DND-41 (cell line): Measurements from ENCODE around the gene TMEM38B.

Source experiments
- ATAC-seq: fragments of 200-7000 bp; cut with Tn5 transposase; 3 replicates; pipeline ENCODE4 v1.9.1; 2021; ENCODE audit warnings: low read depth; ENCODE audit not compliant: insufficient read depth
- DNase-seq: peaks from one replicate; pipeline ENCODE4 v3.0.0-alpha.2; 2020
- H2AFZ ChIP-seq: 2 replicates; pipeline ENCODE4 v1.6.0; 2012; ENCODE audit warnings: low read depth, low read length
- H3K27ac ChIP-seq: 2 replicates; pipeline ENCODE4 v1.5.1; 2012; ENCODE audit warnings: low read length, inconsistent platforms
- H3K27me3 ChIP-seq: fragments of 200-600 bp; sonication (generic); 2 replicates; pipeline ENCODE4 v1.6.0; 2012; ENCODE audit warnings: low read length, mild to moderate bottlenecking, inconsistent platforms; ENCODE audit not compliant: insufficient read depth, poor library complexity
- H3K36me3 ChIP-seq: 2 replicates; pipeline ENCODE4 v1.5.1; 2012; ENCODE audit warnings: low read length, inconsistent platforms; ENCODE audit not compliant: insufficient read depth
- H3K4me1 ChIP-seq: 2 replicates; pipeline ENCODE4 v1.5.1; 2012; ENCODE audit warnings: mild to moderate bottlenecking, low read length; ENCODE audit not compliant: insufficient read depth
- H3K4me2 ChIP-seq: 2 replicates; pipeline ENCODE4 v1.6.0; 2012; ENCODE audit warnings: mild to moderate bottlenecking, moderate library complexity, low read length, inconsistent platforms; ENCODE audit not compliant: insufficient read depth
- H3K4me3 ChIP-seq, 2 experiments: fragments of 200-600 bp in 1 of 2; shearing (Covaris generic) in 1 of 2; 2 replicates each; pipeline ENCODE4 v1.5.1; 2012 to 2016; ENCODE audit warnings: inconsistent platforms in 2 of 2, low read length in 2 of 2, mild to moderate bottlenecking in 2 of 2, low read depth in 1 of 2, moderate library complexity in 1 of 2
- H3K79me2 ChIP-seq: 2 replicates; pipeline ENCODE4 v1.6.0; 2012; ENCODE audit warnings: low read length, inconsistent platforms; ENCODE audit not compliant: insufficient read depth
- H3K9ac ChIP-seq: 2 replicates; pipeline ENCODE4 v1.6.0; 2012; ENCODE audit warnings: low read depth, mild to moderate bottlenecking, inconsistent platforms, low read length, moderate library complexity
- H3K9me3 ChIP-seq: 2 replicates; pipeline ENCODE4 v1.5.1; 2012; ENCODE audit warnings: low read length, moderate library complexity, mild to moderate bottlenecking, inconsistent platforms; ENCODE audit not compliant: insufficient read depth, severe bottlenecking
- H4K20me1 ChIP-seq: 2 replicates; pipeline ENCODE4 v1.6.0; 2012; ENCODE audit warnings: low read length; ENCODE audit not compliant: insufficient read depth
- EZH2 ChIP-seq: IDR thresholded peaks from 3 replicates; pipeline ENCODE4 v1.6.1; 2012; ENCODE audit warnings: borderline replicate concordance, low read depth, mild to moderate bottlenecking, moderate library complexity, low read length, inconsistent platforms; ENCODE audit not compliant: severe bottlenecking
- TF ChIP-seq, protein P1 (sequence below): IDR thresholded peaks from 2 replicates; pipeline ENCODE4 v1.5.1; 2012; ENCODE audit warnings: borderline replicate concordance, low read length, moderate library complexity, mild to moderate bottlenecking; ENCODE audit not compliant: poor library complexity, severe bottlenecking; ENCODE audit errors: extremely low read depth

The TMEM38B gene

DNA sequence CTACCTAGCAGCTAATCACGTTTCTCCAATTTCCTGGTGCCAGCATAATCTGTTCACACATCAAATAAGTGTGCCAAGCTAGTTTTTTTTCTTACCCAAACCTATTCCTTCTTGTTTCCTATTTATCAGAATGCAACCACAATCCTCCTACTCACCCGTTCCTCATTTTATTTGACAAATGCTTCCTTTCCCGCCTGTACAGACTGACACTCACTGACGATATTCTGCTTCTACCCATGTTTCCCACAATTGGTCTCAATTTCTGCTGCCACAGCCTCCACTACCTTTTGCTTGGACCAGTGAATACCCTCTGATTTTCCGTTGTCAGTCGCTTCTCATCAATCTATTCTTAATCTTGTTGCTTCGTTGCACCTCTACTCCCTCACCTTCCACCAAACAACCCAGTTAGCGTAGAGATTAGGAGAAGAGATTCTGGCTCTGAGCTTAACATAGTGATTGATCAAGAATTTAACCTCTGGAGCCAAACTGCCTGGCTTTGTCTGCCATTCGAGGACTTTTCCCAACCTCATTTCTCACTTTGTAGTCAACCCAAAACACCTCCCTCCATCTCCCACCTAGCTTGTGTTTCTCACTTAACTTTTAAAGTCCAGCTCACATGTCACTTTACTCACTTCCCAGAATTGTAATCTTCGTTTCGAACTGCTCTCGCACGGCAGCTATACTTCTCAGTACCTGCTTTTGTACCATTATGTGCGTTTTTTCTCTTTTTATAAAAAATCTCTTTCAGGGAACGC lies 729 bp upstream of the TMEM38B start:
- H3K27me3 ChIP-seq, result peaks cover 14% of the 10 kb centered on the region
- peaks cover 28% of the 10 kb centered on the region for H3K4me1 ChIP-seq
- H3K9me3 ChIP-seq, result no peaks in the 10 kb centered on the region
- peak overlapping the region; percentile 52 to 90; a peak in 3 of 4 replicates for H3K4me3 ChIP-seq
- ATAC-seq (peak; percentile 4; the same call in 1 of the 3 replicates), DNase-seq (no peak)
- H3K4me2 ChIP-seq, result peak overlapping the region; percentile 97
- TF ChIP-seq, protein P1, sequence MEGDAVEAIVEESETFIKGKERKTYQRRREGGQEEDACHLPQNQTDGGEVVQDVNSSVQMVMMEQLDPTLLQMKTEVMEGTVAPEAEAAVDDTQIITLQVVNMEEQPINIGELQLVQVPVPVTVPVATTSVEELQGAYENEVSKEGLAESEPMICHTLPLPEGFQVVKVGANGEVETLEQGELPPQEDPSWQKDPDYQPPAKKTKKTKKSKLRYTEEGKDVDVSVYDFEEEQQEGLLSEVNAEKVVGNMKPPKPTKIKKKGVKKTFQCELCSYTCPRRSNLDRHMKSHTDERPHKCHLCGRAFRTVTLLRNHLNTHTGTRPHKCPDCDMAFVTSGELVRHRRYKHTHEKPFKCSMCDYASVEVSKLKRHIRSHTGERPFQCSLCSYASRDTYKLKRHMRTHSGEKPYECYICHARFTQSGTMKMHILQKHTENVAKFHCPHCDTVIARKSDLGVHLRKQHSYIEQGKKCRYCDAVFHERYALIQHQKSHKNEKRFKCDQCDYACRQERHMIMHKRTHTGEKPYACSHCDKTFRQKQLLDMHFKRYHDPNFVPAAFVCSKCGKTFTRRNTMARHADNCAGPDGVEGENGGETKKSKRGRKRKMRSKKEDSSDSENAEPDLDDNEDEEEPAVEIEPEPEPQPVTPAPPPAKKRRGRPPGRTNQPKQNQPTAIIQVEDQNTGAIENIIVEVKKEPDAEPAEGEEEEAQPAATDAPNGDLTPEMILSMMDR, result no peak
- TF ChIP-seq EZH2, result no peak
- peaks cover 10% of the 10 kb centered on the region; the same call in 1 of the 2 replicates for H3K79me2 ChIP-seq
- H3K9ac ChIP-seq, result peak overlapping the region; percentile 67
- H3K36me3 ChIP-seq, result no peaks in the 10 kb centered on the region
- peak overlapping the region; percentile 89 for H2AFZ ChIP-seq
- no peaks in the 10 kb centered on the region; the same call in 1 of the 2 replicates for H4K20me1 ChIP-seq
- H3K27ac ChIP-seq, result no peak overlapping the region

- peak; percentile 41 for DNase-seq
- Histone ChIP-seq H3K4me2 (peak overlapping the region; percentile 97), H3K79me2 (peaks cover 10% of the 10 kb centered on the region; the same call in 1 of the 2 replicates), H3K27me3 (peaks cover 14% of the 10 kb centered on the region), H3K9ac (peak overlapping the region; percentile 67), H3K36me3 (no peaks in the 10 kb centered on the region), H4K20me1 (no peaks in the 10 kb centered on the region; the same call in 1 of the 2 replicates), H3K9me3 (no peaks in the 10 kb centered on the region), H3K4me3 (peak overlapping the region; percentile 52 to 90; a peak in 3 of 4 replicates), H3K27ac (peak overlapping the region; percentile 44; the same call in 1 of the 2 replicates), H3K4me1 (peaks cover 28% of the 10 kb centered on the region), H2AFZ (peak overlapping the region; percentile 89)
- ATAC-seq, result peak; percentile 65
- no peak for TF ChIP-seq EZH2
- TF ChIP-seq, protein P1, result no peak
Measured at GRCh38 chr9:105694848-105695581, 674 bp downstream of the TMEM38B start.

- Histone ChIP-seq H2AFZ (no peak overlapping the region), H4K20me1 (no peaks in the 10 kb centered on the region; the same call in 1 of the 2 replicates), H3K27me3 (peaks cover 14% of the 10 kb centered on the region), H3K4me1 (peaks cover 28% of the 10 kb centered on the region), H3K36me3 (no peaks in the 10 kb centered on the region), H3K9me3 (no peaks in the 10 kb centered on the region), H3K4me2 (peak overlapping the region; percentile 97; the same call in 1 of the 2 replicates), H3K27ac (no peak overlapping the region), H3K9ac (no peak overlapping the region), H3K4me3 (no peak overlapping the region), H3K79me2 (peaks cover 11% of the 10 kb centered on the region; the same call in 1 of the 2 replicates)
- ATAC-seq (no peak), DNase-seq (no peak)
- TF ChIP-seq, protein P1, result no peak
- no peak for TF ChIP-seq EZH2
Measured at GRCh38 chr9:105696219-105696793, 2.0 kb downstream of the TMEM38B start.
